CD4-positive, alpha-beta T cell treated with Interleukin-15 for 4 hours (primary cell): ENCODE data around the gene ZNF597.

Experiments used
- DNase-seq: peaks from one replicate; pipeline ENCODE4 v3.0.0-alpha.2; 2020; ENCODE audit warnings: low spot score

ZNF597 gene

GRCh38 chr16:3454631-3455147 lies 11.4 kb upstream of the ZNF597 start:
- no peak for DNase-seq

GRCh38 chr16:3454093-3454492 lies 10.8 kb upstream of the ZNF597 start:
- no peak for DNase-seq

GRCh38 chr16:3444032-3444388 lies 706 bp upstream of the ZNF597 start:
- DNase-seq, result no peak

- no peak for DNase-seq
Measured at GRCh38 chr16:3439637-3440036, 3.7 kb downstream of the ZNF597 start.

GRCh38 chr16:3434373-3434772 lies 8.9 kb downstream of the ZNF597 start:
- no peak for DNase-seq

- peak; percentile 33 for DNase-seq
Measured at GRCh38 chr16:3431779-3432219, 11.5 kb downstream of the ZNF597 start.

GRCh38 chr16:3413730-3414379 lies 29.4 kb downstream of the ZNF597 start:
- DNase-seq, result no peak

- no peak for DNase-seq
Measured at GRCh38 chr16:3408561-3409197, 34.6 kb downstream of the ZNF597 start.

GRCh38 chr16:3401719-3402397 lies 41.4 kb downstream of the ZNF597 start:
- DNase-seq, result no peak

GRCh38 chr16:3400779-3401688 lies 42.3 kb downstream of the ZNF597 start, which contains the start of the genes ZNF174 and ZSCAN32:
Gene ZNF174 (plus strand): TSS chr16:3401215. CDS start chr16:3402005, 790 bp downstream.
Gene ZSCAN32 (minus strand): TSS chr16:3401004. CDS start chr16:3397557, 3,447 bp downstream.
- DNase-seq, result peak; percentile 100

- DNase-seq, result no peak
Measured at GRCh38 chr16:3400446-3400778, 42.9 kb downstream of the ZNF597 start.

- no peak for DNase-seq
Measured at GRCh38 chr16:3389663-3390338, 53.5 kb downstream of the ZNF597 start.

- no peak for DNase-seq
Measured at GRCh38 chr16:3388325-3388724, 55.0 kb downstream of the ZNF597 start.

- DNase-seq, result no peak
Measured at GRCh38 chr16:3383045-3383448, 60.3 kb downstream of the ZNF597 start.
